ENCODE measurements around the gene TYR. TPM values are rescaled to one million over a fixed set of nuclear protein-coding genes. Genes with fewer than 3 reads are reported as not detected.
"Not testable (repeated sequence)": the region's sequence is repeated elsewhere in the genome, so short reads cannot be mapped to it uniquely, and the experiment has no call there.

Gene TYR
- total and polyA plus RNA-seq, 2 donors (not counting 1 experiment from before 2014, with no cell fraction given), result not detected

GRCh38 chr11:89235976-89236375 is 58.3 kb downstream of the TYR start:
- no peak overlapping the region for H3K4me3 ChIP-seq (replicated peaks in 1 of 4; ENCODE audit: control extremely low read depth in 1 of 4, insufficient read depth in 1 of 4, low read depth in 3 of 4, low read length in 4 of 4)
- H3K4me1 ChIP-seq (ENCODE audit: control insufficient read depth, extremely low read depth, insufficient read depth, low read length), result no peaks in the 10 kb centered on the region
- H3K79me2 ChIP-seq (ENCODE audit: control insufficient read depth, insufficient read depth, low read length), result no peaks in the 10 kb centered on the region
- no peaks in the 10 kb centered on the region for H3K27me3 ChIP-seq (ENCODE audit: control insufficient read depth, insufficient read depth, low read length)
- no peak overlapping the region for H3K4me2 ChIP-seq (ENCODE audit: extremely low read depth, insufficient read depth, low read length)
- TF ChIP-seq EZH2 (IDR thresholded peaks at IDR 0.05; ENCODE audit: low read length, missing control alignments) (no peak), CTCF (conservative IDR thresholded peaks at IDR 0.05 in 1 of 2, IDR thresholded peaks at IDR 0.05 in 1 of 2; ENCODE audit: low read depth in 1 of 2, low read length in 2 of 2) (no peak)
- H3K36me3 ChIP-seq (ENCODE audit: control insufficient read depth, insufficient read depth, low read length), result no peaks in the 10 kb centered on the region
- no peaks in the 10 kb centered on the region for H4K20me1 ChIP-seq (ENCODE audit: control insufficient read depth, extremely low read depth, insufficient read depth, low read length)
- H2AFZ ChIP-seq (ENCODE audit: low read length), result no peak overlapping the region
- no peak overlapping the region for H3K27ac ChIP-seq (ENCODE audit: insufficient read depth, low read length)
- no peaks in the 10 kb centered on the region for H3K9me3 ChIP-seq (ENCODE audit: control insufficient read depth, insufficient read depth, low read depth, low read length)
- peak in 1 of 2 donors; percentile 67 for DNase-seq (ENCODE audit: low read depth in 2 of 2)
- no peak overlapping the region for H3K9ac ChIP-seq (ENCODE audit: insufficient read depth, low read length)

GRCh38 chr11:89247007-89247406 is 69.3 kb downstream of the TYR start:
- not testable (repeated sequence) for H3K4me3 ChIP-seq (replicated peaks in 1 of 4; ENCODE audit: control extremely low read depth in 1 of 4, insufficient read depth in 1 of 4, low read depth in 3 of 4, low read length in 4 of 4); DNase-seq (ENCODE audit: low read depth in 2 of 2); H3K9me3 ChIP-seq (ENCODE audit: control insufficient read depth, insufficient read depth, low read depth, low read length); H3K27ac ChIP-seq (ENCODE audit: insufficient read depth, low read length); H3K79me2 ChIP-seq (ENCODE audit: control insufficient read depth, insufficient read depth, low read length); H3K4me2 ChIP-seq (ENCODE audit: extremely low read depth, insufficient read depth, low read length); H3K4me1 ChIP-seq (ENCODE audit: control insufficient read depth, extremely low read depth, insufficient read depth, low read length); H2AFZ ChIP-seq (ENCODE audit: low read length); H3K36me3 ChIP-seq (ENCODE audit: control insufficient read depth, insufficient read depth, low read length); H3K27me3 ChIP-seq (ENCODE audit: control insufficient read depth, insufficient read depth, low read length); H3K9ac ChIP-seq (ENCODE audit: insufficient read depth, low read length); H4K20me1 ChIP-seq (ENCODE audit: control insufficient read depth, extremely low read depth, insufficient read depth, low read length)

GRCh38 chr11:89249196-89249595 is 71.5 kb downstream of the TYR start:
- H3K79me2 ChIP-seq (ENCODE audit: control insufficient read depth, insufficient read depth, low read length), result no peaks in the 10 kb centered on the region
- H3K36me3 ChIP-seq (ENCODE audit: control insufficient read depth, insufficient read depth, low read length), result no peaks in the 10 kb centered on the region
- no peaks in the 10 kb centered on the region for H3K27me3 ChIP-seq (ENCODE audit: control insufficient read depth, insufficient read depth, low read length)
- no peak for TF ChIP-seq CTCF (conservative IDR thresholded peaks at IDR 0.05 in 1 of 2, IDR thresholded peaks at IDR 0.05 in 1 of 2; ENCODE audit: low read depth in 1 of 2, low read length in 2 of 2)
- TF ChIP-seq EZH2 (IDR thresholded peaks at IDR 0.05; ENCODE audit: low read length, missing control alignments), result no peak
- H2AFZ ChIP-seq (ENCODE audit: low read length), result no peak overlapping the region
- H3K9me3 ChIP-seq (ENCODE audit: control insufficient read depth, insufficient read depth, low read depth, low read length), result no peaks in the 10 kb centered on the region
- no peak overlapping the region for H3K4me3 ChIP-seq (replicated peaks in 1 of 4; ENCODE audit: control extremely low read depth in 1 of 4, insufficient read depth in 1 of 4, low read depth in 3 of 4, low read length in 4 of 4)
- no peaks in the 10 kb centered on the region for H4K20me1 ChIP-seq (ENCODE audit: control insufficient read depth, extremely low read depth, insufficient read depth, low read length)
- no peaks in the 10 kb centered on the region for H3K4me1 ChIP-seq (ENCODE audit: control insufficient read depth, extremely low read depth, insufficient read depth, low read length)
- no peak overlapping the region for H3K4me2 ChIP-seq (ENCODE audit: extremely low read depth, insufficient read depth, low read length)
- no peak for DNase-seq (ENCODE audit: low read depth in 2 of 2)
- H3K27ac ChIP-seq (ENCODE audit: insufficient read depth, low read length), result no peak overlapping the region
- no peak overlapping the region for H3K9ac ChIP-seq (ENCODE audit: insufficient read depth, low read length)

- H4K20me1 ChIP-seq (ENCODE audit: control insufficient read depth, extremely low read depth, insufficient read depth, low read length); H3K4me2 ChIP-seq (ENCODE audit: extremely low read depth, insufficient read depth, low read length); DNase-seq (ENCODE audit: low read depth in 2 of 2); H2AFZ ChIP-seq (ENCODE audit: low read length); H3K27ac ChIP-seq (ENCODE audit: insufficient read depth, low read length); H3K79me2 ChIP-seq (ENCODE audit: control insufficient read depth, insufficient read depth, low read length); H3K36me3 ChIP-seq (ENCODE audit: control insufficient read depth, insufficient read depth, low read length); H3K4me1 ChIP-seq (ENCODE audit: control insufficient read depth, extremely low read depth, insufficient read depth, low read length); H3K27me3 ChIP-seq (ENCODE audit: control insufficient read depth, insufficient read depth, low read length); H3K9me3 ChIP-seq (ENCODE audit: control insufficient read depth, insufficient read depth, low read depth, low read length); H3K4me3 ChIP-seq (replicated peaks in 1 of 4; ENCODE audit: control extremely low read depth in 1 of 4, insufficient read depth in 1 of 4, low read depth in 3 of 4, low read length in 4 of 4); H3K9ac ChIP-seq (ENCODE audit: insufficient read depth, low read length): not testable (repeated sequence)
These were observed 83.8 kb downstream of the TYR start for GRCh38 chr11:89261483-89261882.
